Fibroblast of lung (primary cell): Measurements from ENCODE around the gene SPEN. TPM values are rescaled to one million over a fixed set of nuclear protein-coding genes. Genes with fewer than 3 reads are reported as not detected.
"Not testable (repeated sequence)": the region's sequence is repeated elsewhere in the genome, so short reads cannot be mapped to it uniquely, and the experiment has no call there.

Experiments
- DNase-seq, 2 donors: peaks; one replicate each; pipeline versions ENCODE4 v3.0.0 to v3.0.0-alpha.2; 2010; ENCODE audit warnings: low read depth in 2 of 2
- H2AFZ ChIP-seq: 2 replicates; pipeline ENCODE4 v1.5.1; 2012; ENCODE audit warnings: low read length, control low read depth, inconsistent platforms
- H3K27ac ChIP-seq: 2 replicates; pipeline ENCODE4 v1.5.1; 2011; ENCODE audit warnings: low read length, control low read depth; ENCODE audit not compliant: insufficient read depth
- H3K27me3 ChIP-seq: 2 replicates; pipeline ENCODE4 v1.5.1; 2011; ENCODE audit warnings: mild to moderate bottlenecking, low read length; ENCODE audit not compliant: control insufficient read depth, insufficient read depth
- H3K36me3 ChIP-seq: 2 replicates; pipeline ENCODE4 v1.5.1; 2011; ENCODE audit warnings: low read length; ENCODE audit not compliant: control insufficient read depth, insufficient read depth
- H3K4me1 ChIP-seq: 2 replicates; pipeline ENCODE4 v1.5.1; 2011; ENCODE audit warnings: low read length; ENCODE audit not compliant: control insufficient read depth, insufficient read depth; ENCODE audit errors: extremely low read depth
- H3K4me2 ChIP-seq: 2 replicates; pipeline ENCODE4 v1.5.1; 2011; ENCODE audit warnings: low read length, control low read depth; ENCODE audit not compliant: insufficient read depth; ENCODE audit errors: extremely low read depth
- H3K4me3 ChIP-seq, 4 experiments: fragments of 200-600 bp in 1 of 4; sonication (generic) in 1 of 4; replicated peaks in 1 of 4; 2 replicates each; pipeline ENCODE4 v1.5.1; 2011 to 2016; ENCODE audit warnings: low read length in 4 of 4, low read depth in 3 of 4, mild to moderate bottlenecking in 3 of 4, control low read depth in 2 of 4, inconsistent platforms in 1 of 4, mixed read lengths in 1 of 4; ENCODE audit not compliant: insufficient read depth in 1 of 4; ENCODE audit errors: control extremely low read depth in 1 of 4
- H3K79me2 ChIP-seq: 2 replicates; pipeline ENCODE4 v1.5.1; 2012; ENCODE audit warnings: mild to moderate bottlenecking, low read length, inconsistent platforms; ENCODE audit not compliant: control insufficient read depth, insufficient read depth
- H3K9ac ChIP-seq: 2 replicates; pipeline ENCODE4 v1.5.1; 2011; ENCODE audit warnings: mild to moderate bottlenecking, low read length, control low read depth; ENCODE audit not compliant: insufficient read depth
- H3K9me3 ChIP-seq: 2 replicates; pipeline ENCODE4 v1.5.1; 2012; ENCODE audit warnings: low read depth, low read length; ENCODE audit not compliant: control insufficient read depth, insufficient read depth
- H4K20me1 ChIP-seq: 2 replicates; pipeline ENCODE4 v1.5.1; 2011; ENCODE audit warnings: low read length; ENCODE audit not compliant: control insufficient read depth, insufficient read depth; ENCODE audit errors: extremely low read depth
- CTCF ChIP-seq, 2 donors: IDR thresholded peaks in 1 of 2; conservative IDR thresholded peaks in 1 of 2; 1 replicate in 1 of 2; 2 replicates in 1 of 2; pipeline ENCODE4 v1.5.1; 2011 to 2012; ENCODE audit warnings: low read length in 2 of 2, control low read depth in 1 of 2, inconsistent platforms in 1 of 2, low read depth in 1 of 2, mild to moderate bottlenecking in 1 of 2
- EZH2 ChIP-seq: IDR thresholded peaks from 2 replicates; pipeline ENCODE4 v1.5.1; 2012; ENCODE audit warnings: low read length, control low read depth, mild to moderate bottlenecking; ENCODE audit errors: missing control alignments
- polyA plus RNA-seq, 2 donors: library from polyadenylated mRNA; depleted of rRNA in 1 of 2; stranded (reverse) in 1 of 2; unstranded in 1 of 2; fragments of >200 nt; gene quantifications; 2 replicates each; pipeline ENCODE4 v1.2.1, GENCODE V29; 2011 to 2012; ENCODE audit warnings: missing spikeins in 1 of 2
- total RNA-seq: library from RNA; depleted of rRNA; stranded (reverse); fragments of >200 nt; gene quantifications from 2 replicates; pipeline ENCODE4 v1.2.1, GENCODE V29; 2014

SPEN gene
- total and polyA plus RNA-seq, 2 donors (not counting 1 experiment from before 2014, with no cell fraction given): 5.1 to 11.9 TPM

DNA sequence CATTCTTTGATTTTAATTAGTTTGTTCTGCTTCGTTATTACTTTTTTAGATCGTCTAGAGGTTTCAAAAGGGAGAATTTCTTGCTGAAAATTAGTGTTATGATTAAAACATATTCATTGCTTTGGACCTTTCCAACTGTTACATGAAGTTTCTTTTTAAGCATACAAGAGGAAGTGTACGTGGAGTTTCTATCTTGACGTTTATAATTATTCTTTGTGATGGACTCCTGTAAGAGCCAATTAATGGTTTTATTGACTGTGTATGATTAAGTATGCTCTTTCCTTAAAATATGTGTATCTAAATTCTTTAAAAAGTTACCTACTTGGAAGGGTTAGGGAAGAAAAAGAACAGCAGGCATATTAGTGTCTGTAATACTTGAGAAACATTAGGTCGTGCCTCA is 37.8 kb downstream of the SPEN start:
- no peak overlapping the region for H3K9ac ChIP-seq
- H3K27ac ChIP-seq: peak overlapping the region; percentile 93
- no peak for TF ChIP-seq CTCF (conservative IDR thresholded peaks at IDR 0.05 in 1 of 2, IDR thresholded peaks at IDR 0.05 in 1 of 2; ENCODE audit: low read depth in 1 of 2, low read length in 2 of 2)
- no peak for TF ChIP-seq EZH2
- H4K20me1 ChIP-seq: no peaks in the 10 kb centered on the region
- no peaks in the 10 kb centered on the region for H3K36me3 ChIP-seq
- H3K27me3 ChIP-seq: no peaks in the 10 kb centered on the region
- H3K79me2 ChIP-seq: peaks cover 66% of the 10 kb centered on the region
- H3K9me3 ChIP-seq: no peaks in the 10 kb centered on the region
- H2AFZ ChIP-seq: no peak overlapping the region
- DNase-seq: no peak
- peak overlapping the region in 2 of 4 experiments; percentile 4 to 78 for H3K4me3 ChIP-seq
- peaks cover 15% of the 10 kb centered on the region for H3K4me1 ChIP-seq
- peak overlapping the region; percentile 90 for H3K4me2 ChIP-seq

DNA sequence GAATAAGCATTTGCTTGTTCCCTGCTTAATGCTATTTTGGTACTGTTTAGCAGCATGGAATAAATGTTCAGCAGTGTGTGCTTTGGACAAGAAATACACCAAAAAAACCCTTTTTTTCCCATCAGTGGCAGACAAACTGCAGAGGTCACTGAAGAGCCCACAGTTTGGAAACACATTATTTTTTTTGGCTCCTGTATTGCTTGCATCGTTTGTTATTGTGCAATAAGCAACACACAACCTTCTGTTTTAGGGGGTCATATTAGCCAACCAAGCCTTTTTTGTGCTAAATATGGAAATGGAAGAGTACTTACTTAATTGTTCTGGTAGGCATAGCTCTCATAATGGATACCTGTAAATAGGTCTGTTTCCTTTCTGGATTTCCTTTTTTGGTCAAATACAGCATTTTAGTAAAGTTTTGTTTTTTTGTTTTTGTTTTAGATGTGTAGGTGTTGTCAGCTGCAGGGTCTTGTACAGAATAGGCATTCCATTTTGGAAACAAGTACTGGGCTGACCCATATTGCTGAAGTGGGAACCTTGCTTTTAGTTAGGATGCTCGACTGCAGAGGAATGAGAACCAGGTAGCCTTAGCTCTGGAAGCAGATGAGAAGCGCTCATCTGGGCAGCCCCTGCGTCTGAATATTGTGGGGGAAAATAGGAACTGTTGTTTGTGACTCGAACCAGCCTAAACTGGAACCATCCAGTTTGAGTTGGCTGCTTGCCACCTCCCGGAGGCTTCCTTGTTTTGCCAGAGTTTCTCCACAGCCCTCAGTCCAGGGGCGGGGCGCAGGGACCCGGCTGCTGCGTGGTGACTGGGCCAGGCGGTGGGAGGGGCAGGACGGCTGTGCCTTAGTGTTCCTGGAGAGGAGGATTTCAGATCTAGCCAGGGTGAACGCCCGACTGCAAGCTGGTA is 38.4 kb downstream of the SPEN start:
- Histone ChIP-seq H3K4me1 (peaks cover 15% of the 10 kb centered on the region), H4K20me1 (no peaks in the 10 kb centered on the region), H3K27me3 (no peaks in the 10 kb centered on the region), H2AFZ (no peak overlapping the region), H3K27ac (peak overlapping the region; percentile 93), H3K79me2 (peaks cover 70% of the 10 kb centered on the region), H3K4me2 (peak overlapping the region; percentile 90), H3K36me3 (no peaks in the 10 kb centered on the region), H3K4me3 (peak overlapping the region; percentile 36 to 78 (median 50)), H3K9me3 (no peaks in the 10 kb centered on the region), H3K9ac (peak overlapping the region; percentile 67)
- DNase-seq: peak; percentile 89 to 97
- TF ChIP-seq EZH2: no peak
- peak; percentile 28 to 47 for TF ChIP-seq CTCF (conservative IDR thresholded peaks at IDR 0.05 in 1 of 2, IDR thresholded peaks at IDR 0.05 in 1 of 2; ENCODE audit: low read depth in 1 of 2, low read length in 2 of 2)

DNA sequence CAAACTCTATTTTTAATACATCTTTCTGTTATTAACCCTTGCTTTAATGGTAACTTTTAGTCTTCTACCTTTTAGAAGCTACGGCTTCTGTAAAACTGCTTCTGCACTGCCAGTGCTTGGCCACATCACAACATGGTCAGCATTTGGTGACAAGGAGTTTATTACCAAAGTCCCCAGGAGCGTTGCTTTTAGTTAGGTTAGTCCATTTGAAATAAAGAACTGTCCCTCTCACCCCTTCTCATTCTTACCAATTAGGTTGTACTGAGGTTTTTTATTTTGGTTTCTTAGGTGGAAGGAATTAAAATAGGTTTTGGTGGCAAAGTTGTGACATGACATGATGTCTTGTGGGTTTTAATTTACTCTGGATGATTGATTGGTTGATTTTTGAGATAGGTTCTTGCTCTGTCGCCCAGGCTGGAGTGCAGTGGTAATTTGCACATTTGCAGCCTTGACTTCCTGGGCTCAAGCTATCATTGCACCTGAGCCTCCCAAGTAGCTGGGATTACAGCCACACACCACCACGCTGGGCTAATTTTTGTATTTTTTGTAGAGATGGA is 39.2 kb downstream of the SPEN start:
- Histone ChIP-seq H3K4me3 (peak overlapping the region; percentile 36 to 78 (median 50)), H4K20me1 (no peaks in the 10 kb centered on the region), H3K79me2 (peaks cover 74% of the 10 kb centered on the region), H3K9me3 (no peaks in the 10 kb centered on the region), H3K27ac (peak overlapping the region; percentile 93), H2AFZ (no peak overlapping the region), H3K36me3 (no peaks in the 10 kb centered on the region), H3K4me2 (peak overlapping the region; percentile 80), H3K27me3 (no peaks in the 10 kb centered on the region), H3K9ac (no peak overlapping the region), H3K4me1 (peaks cover 15% of the 10 kb centered on the region)
- DNase-seq: no peak
- TF ChIP-seq CTCF (conservative IDR thresholded peaks at IDR 0.05 in 1 of 2, IDR thresholded peaks at IDR 0.05 in 1 of 2; ENCODE audit: low read depth in 1 of 2, low read length in 2 of 2) (no peak), EZH2 (no peak)

- DNase-seq: peak; percentile 67 to 78
- H3K4me1 ChIP-seq, H3K27me3 ChIP-seq, H3K4me2 ChIP-seq, H3K4me3 ChIP-seq, H4K20me1 ChIP-seq, H2AFZ ChIP-seq, H3K9ac ChIP-seq, H3K9me3 ChIP-seq, H3K36me3 ChIP-seq: not testable (repeated sequence)
- peak overlapping the region; percentile 80 for H3K27ac ChIP-seq
- peaks cover 72% of the 10 kb centered on the region for H3K79me2 ChIP-seq
These were observed 45.5 kb downstream of the SPEN start for GRCh38 chr1:15892857-15893599.
